ENCODE measurements around the gene SRL.

Gene SRL

DNA sequence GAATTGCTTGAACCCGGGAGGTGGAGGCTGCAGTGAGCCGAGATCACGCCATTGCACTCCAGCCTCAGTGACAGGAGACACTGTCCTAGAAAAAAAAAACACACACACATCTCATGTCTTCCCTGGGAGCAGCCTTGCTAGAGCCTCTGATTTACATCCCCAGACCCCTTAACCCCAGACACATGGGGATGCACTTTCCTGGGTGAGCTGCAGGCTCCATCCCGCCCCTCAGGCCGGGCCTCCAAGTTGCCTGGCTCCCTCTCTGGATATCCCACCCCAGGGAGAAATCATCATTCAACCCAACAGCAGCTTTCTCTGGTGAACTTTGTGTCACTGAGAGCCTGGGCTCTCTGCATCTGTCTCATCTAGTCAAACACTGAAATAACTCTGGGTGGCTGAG lies 21.5 kb downstream of the SRL start:
- DNase-seq (ENCODE audit: low read depth in 1 of 2, low spot score in 1 of 2), result no peak
- no peak overlapping the region for H3K27ac ChIP-seq (replicated peaks)
- no peaks in the 10 kb centered on the region for H3K27me3 ChIP-seq (ENCODE audit: insufficient read depth, poor library complexity, severe bottlenecking)
- TF ChIP-seq POLR2AphosphoS5 (IDR thresholded peaks at IDR 0.05; ENCODE audit: low read depth) (no peak), GABPA (IDR thresholded peaks at IDR 0.05; ENCODE audit: low read depth) (no peak), SPI1 (IDR thresholded peaks at IDR 0.05; ENCODE audit: borderline replicate concordance, low read depth) (no peak)
- TF ChIP-seq, protein P1, sequence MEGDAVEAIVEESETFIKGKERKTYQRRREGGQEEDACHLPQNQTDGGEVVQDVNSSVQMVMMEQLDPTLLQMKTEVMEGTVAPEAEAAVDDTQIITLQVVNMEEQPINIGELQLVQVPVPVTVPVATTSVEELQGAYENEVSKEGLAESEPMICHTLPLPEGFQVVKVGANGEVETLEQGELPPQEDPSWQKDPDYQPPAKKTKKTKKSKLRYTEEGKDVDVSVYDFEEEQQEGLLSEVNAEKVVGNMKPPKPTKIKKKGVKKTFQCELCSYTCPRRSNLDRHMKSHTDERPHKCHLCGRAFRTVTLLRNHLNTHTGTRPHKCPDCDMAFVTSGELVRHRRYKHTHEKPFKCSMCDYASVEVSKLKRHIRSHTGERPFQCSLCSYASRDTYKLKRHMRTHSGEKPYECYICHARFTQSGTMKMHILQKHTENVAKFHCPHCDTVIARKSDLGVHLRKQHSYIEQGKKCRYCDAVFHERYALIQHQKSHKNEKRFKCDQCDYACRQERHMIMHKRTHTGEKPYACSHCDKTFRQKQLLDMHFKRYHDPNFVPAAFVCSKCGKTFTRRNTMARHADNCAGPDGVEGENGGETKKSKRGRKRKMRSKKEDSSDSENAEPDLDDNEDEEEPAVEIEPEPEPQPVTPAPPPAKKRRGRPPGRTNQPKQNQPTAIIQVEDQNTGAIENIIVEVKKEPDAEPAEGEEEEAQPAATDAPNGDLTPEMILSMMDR (IDR thresholded peaks at IDR 0.05; ENCODE audit: insufficient read depth, low read length), result no peak
- TF ChIP-seq, protein P2, sequence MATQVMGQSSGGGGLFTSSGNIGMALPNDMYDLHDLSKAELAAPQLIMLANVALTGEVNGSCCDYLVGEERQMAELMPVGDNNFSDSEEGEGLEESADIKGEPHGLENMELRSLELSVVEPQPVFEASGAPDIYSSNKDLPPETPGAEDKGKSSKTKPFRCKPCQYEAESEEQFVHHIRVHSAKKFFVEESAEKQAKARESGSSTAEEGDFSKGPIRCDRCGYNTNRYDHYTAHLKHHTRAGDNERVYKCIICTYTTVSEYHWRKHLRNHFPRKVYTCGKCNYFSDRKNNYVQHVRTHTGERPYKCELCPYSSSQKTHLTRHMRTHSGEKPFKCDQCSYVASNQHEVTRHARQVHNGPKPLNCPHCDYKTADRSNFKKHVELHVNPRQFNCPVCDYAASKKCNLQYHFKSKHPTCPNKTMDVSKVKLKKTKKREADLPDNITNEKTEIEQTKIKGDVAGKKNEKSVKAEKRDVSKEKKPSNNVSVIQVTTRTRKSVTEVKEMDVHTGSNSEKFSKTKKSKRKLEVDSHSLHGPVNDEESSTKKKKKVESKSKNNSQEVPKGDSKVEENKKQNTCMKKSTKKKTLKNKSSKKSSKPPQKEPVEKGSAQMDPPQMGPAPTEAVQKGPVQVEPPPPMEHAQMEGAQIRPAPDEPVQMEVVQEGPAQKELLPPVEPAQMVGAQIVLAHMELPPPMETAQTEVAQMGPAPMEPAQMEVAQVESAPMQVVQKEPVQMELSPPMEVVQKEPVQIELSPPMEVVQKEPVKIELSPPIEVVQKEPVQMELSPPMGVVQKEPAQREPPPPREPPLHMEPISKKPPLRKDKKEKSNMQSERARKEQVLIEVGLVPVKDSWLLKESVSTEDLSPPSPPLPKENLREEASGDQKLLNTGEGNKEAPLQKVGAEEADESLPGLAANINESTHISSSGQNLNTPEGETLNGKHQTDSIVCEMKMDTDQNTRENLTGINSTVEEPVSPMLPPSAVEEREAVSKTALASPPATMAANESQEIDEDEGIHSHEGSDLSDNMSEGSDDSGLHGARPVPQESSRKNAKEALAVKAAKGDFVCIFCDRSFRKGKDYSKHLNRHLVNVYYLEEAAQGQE (IDR thresholded peaks at IDR 0.05; ENCODE audit: insufficient replicate concordance, low read depth), result no peak
- H3K4me3 ChIP-seq (replicated peaks; ENCODE audit: insufficient read depth, low read length), result no peak overlapping the region

DNA sequence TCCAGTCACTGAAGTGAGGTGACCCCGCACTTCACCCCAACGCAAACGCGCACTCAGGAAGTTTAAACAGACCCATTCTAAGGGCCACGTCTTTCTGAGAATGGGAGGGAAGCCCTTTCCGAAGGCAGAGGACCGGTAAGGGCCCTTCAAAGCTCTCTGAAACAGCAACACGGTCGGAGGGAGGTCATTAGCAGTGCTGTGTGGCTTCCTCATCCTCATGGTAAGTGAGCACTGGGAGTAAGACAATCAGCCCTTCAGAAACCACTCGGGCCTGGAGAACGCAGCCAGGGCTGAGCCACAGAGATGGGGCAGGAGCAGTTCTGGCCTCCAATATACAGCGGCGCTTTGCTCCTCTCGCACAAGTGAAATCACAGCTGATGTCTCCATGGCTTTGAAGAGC lies 23.7 kb downstream of the SRL start:
- no peaks in the 10 kb centered on the region for H3K27me3 ChIP-seq (ENCODE audit: insufficient read depth, poor library complexity, severe bottlenecking)
- TF ChIP-seq GABPA (IDR thresholded peaks at IDR 0.05; ENCODE audit: low read depth) (no peak), POLR2AphosphoS5 (IDR thresholded peaks at IDR 0.05; ENCODE audit: low read depth) (no peak), SPI1 (IDR thresholded peaks at IDR 0.05; ENCODE audit: borderline replicate concordance, low read depth) (no peak)
- TF ChIP-seq, protein P2 (IDR thresholded peaks at IDR 0.05; ENCODE audit: insufficient replicate concordance, low read depth), result no peak
- TF ChIP-seq, protein P1 (IDR thresholded peaks at IDR 0.05; ENCODE audit: insufficient read depth, low read length), result no peak
- H3K27ac ChIP-seq (replicated peaks), result no peak overlapping the region
- no peak overlapping the region for H3K4me3 ChIP-seq (replicated peaks; ENCODE audit: insufficient read depth, low read length)
- DNase-seq (ENCODE audit: low read depth in 1 of 2, low spot score in 1 of 2), result no peak

DNA sequence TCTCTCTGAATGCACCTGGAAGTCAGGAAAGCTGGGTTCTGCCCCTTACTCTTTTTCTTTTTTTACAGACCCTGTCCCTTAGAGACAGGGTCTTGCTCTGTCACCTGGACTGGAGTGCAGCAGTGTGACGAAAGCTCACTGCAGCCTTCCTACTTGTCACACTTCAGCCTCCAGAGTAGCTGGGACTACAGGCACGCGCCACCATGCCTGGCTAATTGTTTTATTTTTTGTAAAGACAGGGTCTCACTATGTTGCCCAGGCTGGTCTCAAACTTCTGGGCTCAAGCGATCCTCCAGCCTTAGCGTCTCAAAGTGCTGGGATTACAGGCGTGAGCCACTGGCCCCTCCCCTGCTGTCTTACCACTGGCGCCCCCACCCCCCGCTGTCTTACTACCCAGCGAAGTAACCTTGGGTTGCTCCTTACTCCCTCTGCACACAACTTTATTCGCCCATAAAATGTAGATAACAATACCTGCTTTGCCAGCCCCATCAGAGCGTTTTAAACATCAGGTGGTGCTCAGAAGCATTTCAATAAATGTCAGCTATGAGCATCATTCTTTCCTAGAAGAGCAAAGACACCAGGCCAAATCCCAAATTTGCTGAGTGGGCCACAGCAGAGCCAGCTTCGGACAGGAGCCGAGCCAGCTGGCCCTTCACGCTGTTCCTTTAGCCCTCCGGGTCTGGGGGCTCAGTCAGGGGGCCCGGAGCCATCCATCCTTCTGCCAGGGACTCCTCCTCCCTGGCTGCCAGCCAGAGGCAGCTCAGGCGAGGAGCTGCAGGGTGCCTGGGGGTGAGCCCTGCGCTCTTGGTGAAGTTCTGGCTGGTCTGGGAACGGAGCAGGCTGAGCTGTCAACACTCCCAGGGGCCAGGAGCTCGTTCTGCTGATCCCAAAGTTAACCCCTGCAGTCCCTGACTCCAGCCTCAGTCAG lies 24.4 kb downstream of the SRL start:
- Histone ChIP-seq H3K27ac (replicated peaks) (no peak overlapping the region), H3K27me3 (ENCODE audit: insufficient read depth, poor library complexity, severe bottlenecking) (no peaks in the 10 kb centered on the region), H3K4me3 (replicated peaks; ENCODE audit: insufficient read depth, low read length) (no peak overlapping the region)
- DNase-seq (ENCODE audit: low read depth in 1 of 2, low spot score in 1 of 2), result no peak
- TF ChIP-seq, protein P2 (IDR thresholded peaks at IDR 0.05; ENCODE audit: insufficient replicate concordance, low read depth), result no peak
- TF ChIP-seq SPI1 (IDR thresholded peaks at IDR 0.05; ENCODE audit: borderline replicate concordance, low read depth) (no peak), POLR2AphosphoS5 (IDR thresholded peaks at IDR 0.05; ENCODE audit: low read depth) (no peak), GABPA (IDR thresholded peaks at IDR 0.05; ENCODE audit: low read depth) (no peak)
- TF ChIP-seq, protein P1 (IDR thresholded peaks at IDR 0.05; ENCODE audit: insufficient read depth, low read length), result no peak
